Thyroid gland (tissue), 4 donors: ENCODE data around the gene UBE2B.

Source experiments
- CTCF ChIP-seq, 6 experiments: fragments of 200-600 bp in 3 of 6; fragments of 450-650 bp in 3 of 6; sonication (generic) in 3 of 6; IDR thresholded peaks; one replicate each; pipeline ENCODE4 v1.5.1; 2016 to 2019; ENCODE audit warnings: antibody characterized with exemption in 6 of 6, mild to moderate bottlenecking in 2 of 6, inconsistent platforms in 1 of 6, moderate library complexity in 1 of 6
- POLR2A ChIP-seq, 2 donors: fragments of 450-650 bp; IDR thresholded peaks; one replicate each; pipeline ENCODE4 v1.6.1; 2017; ENCODE audit warnings: antibody characterized with exemption in 2 of 2, mild to moderate bottlenecking in 2 of 2, moderate library complexity in 1 of 2

DNA sequence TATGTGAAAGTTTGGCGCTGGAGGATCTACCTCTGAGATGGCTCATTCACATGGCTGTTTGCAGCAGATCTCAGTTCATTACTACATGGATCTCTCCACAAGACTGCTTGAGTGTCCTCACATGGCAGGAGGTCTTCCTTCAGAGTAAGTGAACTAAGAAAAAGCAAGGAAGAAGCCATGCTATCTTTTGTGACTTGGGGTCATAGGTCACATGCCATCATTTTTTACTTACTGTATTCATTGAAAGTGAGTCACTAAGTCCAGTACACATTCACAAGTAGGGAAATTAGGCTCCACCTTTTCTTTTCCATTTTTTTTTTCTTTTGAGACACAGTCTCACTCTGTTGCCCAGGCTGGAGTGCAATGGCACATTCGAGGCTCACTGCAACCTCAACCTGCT is 49.0 kb downstream of the UBE2B start:
- no peak for TF ChIP-seq CTCF (IDR thresholded peaks at IDR 0.05)
- no peak for TF ChIP-seq POLR2A (IDR thresholded peaks at IDR 0.05)
